Right hindlimb (tissue), 1 donor: ENCODE results near the gene BMERB1.
"Not testable (repeated sequence)": the region's sequence is repeated elsewhere in the genome, so short reads cannot be mapped to it uniquely, and the experiment has no call there.

Source experiments
- DNase-seq: peaks from one replicate; pipeline ENCODE4 v3.0.0-alpha.2; 2018

Gene BMERB1

GRCh38 chr16:15526731-15527130 is 92.3 kb downstream of the BMERB1 start:
- no peak for DNase-seq

GRCh38 chr16:15529673-15530072 is 95.3 kb downstream of the BMERB1 start:
- DNase-seq = no peak

- DNase-seq = no peak
Measured at GRCh38 chr16:15530085-15530484, 95.7 kb downstream of the BMERB1 start.

- no peak for DNase-seq
Measured at GRCh38 chr16:15532825-15533224, 98.4 kb downstream of the BMERB1 start.

- no peak for DNase-seq
Measured at GRCh38 chr16:15533386-15533785, 99.0 kb downstream of the BMERB1 start.

- no peak for DNase-seq
Measured at GRCh38 chr16:15535772-15536171, 101.4 kb downstream of the BMERB1 start.

- no peak for DNase-seq
Measured at GRCh38 chr16:15536843-15537242, 102.5 kb downstream of the BMERB1 start.

GRCh38 chr16:15538507-15538906 is 104.1 kb downstream of the BMERB1 start:
- DNase-seq = no peak

GRCh38 chr16:15539197-15539596 is 104.8 kb downstream of the BMERB1 start:
- DNase-seq = no peak

- DNase-seq = no peak
Measured at GRCh38 chr16:15542261-15542660, 107.9 kb downstream of the BMERB1 start.

GRCh38 chr16:15542734-15543347 is 108.5 kb downstream of the BMERB1 start:
- DNase-seq = no peak

- no peak for DNase-seq
Measured at GRCh38 chr16:15544405-15544804, 110.0 kb downstream of the BMERB1 start.

- DNase-seq = no peak
Measured at GRCh38 chr16:15545544-15545943, 111.2 kb downstream of the BMERB1 start.

GRCh38 chr16:15547072-15547767 is 112.8 kb downstream of the BMERB1 start:
- DNase-seq = not testable (repeated sequence)

- DNase-seq = no peak
Measured at GRCh38 chr16:15547768-15548096, 113.3 kb downstream of the BMERB1 start.

- DNase-seq = no peak
Measured at GRCh38 chr16:15548482-15548891, 114.1 kb downstream of the BMERB1 start.

- DNase-seq = no peak
Measured at GRCh38 chr16:15552507-15552906, 118.1 kb downstream of the BMERB1 start.

GRCh38 chr16:15553313-15554088 is 119.1 kb downstream of the BMERB1 start:
- no peak for DNase-seq

GRCh38 chr16:15556130-15556529 is 121.7 kb downstream of the BMERB1 start:
- DNase-seq = no peak

GRCh38 chr16:15557258-15557657 is 122.9 kb downstream of the BMERB1 start:
- DNase-seq = no peak

- no peak for DNase-seq
Measured at GRCh38 chr16:15559176-15559575, 124.8 kb downstream of the BMERB1 start.

GRCh38 chr16:15564604-15565339 is 130.4 kb downstream of the BMERB1 start:
- no peak for DNase-seq

GRCh38 chr16:15566095-15566494 is 131.7 kb downstream of the BMERB1 start:
- DNase-seq = no peak
